Effector memory CD4-positive, alpha-beta T cell (primary cell): ENCODE results near the gene RFX3.

ENCODE experiments used
- DNase-seq, 3 donors: peaks; one replicate each; pipeline ENCODE4 v3.0.0-alpha.2; 2020
- H3K27ac ChIP-seq: 2 replicates; pipeline ENCODE4 v1.7.0; 2013; ENCODE audit warnings: mild to moderate bottlenecking, low read length, moderate library complexity; ENCODE audit not compliant: insufficient read depth, poor library complexity, severe bottlenecking
- H3K27me3 ChIP-seq: replicated peaks from 2 replicates; pipeline ENCODE4 v1.7.0; 2013; ENCODE audit warnings: mild to moderate bottlenecking, low read length; ENCODE audit not compliant: insufficient read depth, control insufficient read depth, poor library complexity, severe bottlenecking
- H3K36me3 ChIP-seq: 2 replicates; pipeline ENCODE4 v1.7.0; 2013; ENCODE audit warnings: mild to moderate bottlenecking, low read length, moderate library complexity; ENCODE audit not compliant: control insufficient read depth, insufficient read depth
- H3K4me1 ChIP-seq: 2 replicates; pipeline ENCODE4 v1.7.0; 2013; ENCODE audit warnings: low read length, mild to moderate bottlenecking; ENCODE audit not compliant: control insufficient read depth, insufficient read depth, poor library complexity, severe bottlenecking
- H3K4me3 ChIP-seq: 2 replicates; pipeline ENCODE4 v1.7.0; 2013; ENCODE audit warnings: low read length, low read depth, mild to moderate bottlenecking; ENCODE audit not compliant: insufficient read depth, poor library complexity, severe bottlenecking
- H3K9me3 ChIP-seq: 2 replicates; pipeline ENCODE4 v1.7.0; 2013; ENCODE audit warnings: mild to moderate bottlenecking, low read length, moderate library complexity; ENCODE audit not compliant: control insufficient read depth

RFX3 gene

DNA sequence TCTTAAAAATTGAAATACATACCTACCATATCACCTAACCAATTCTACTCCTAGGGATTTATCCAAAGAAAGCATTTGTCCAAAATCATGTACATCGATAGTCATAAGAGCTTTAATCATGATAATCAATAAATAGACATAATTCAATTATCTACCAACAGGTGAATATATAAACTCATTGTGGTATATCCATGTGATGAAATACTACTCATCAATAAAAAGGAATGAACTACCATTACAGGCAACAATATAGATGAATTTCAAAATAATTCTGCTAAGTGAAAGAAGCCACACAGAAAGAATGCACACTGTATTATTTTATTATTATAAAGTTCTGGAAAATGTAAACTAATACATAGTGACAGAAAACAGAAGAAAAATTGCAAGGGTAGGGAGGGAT is 81.8 kb downstream of the RFX3 start:
- Histone ChIP-seq H3K9me3 (no peaks in the 10 kb centered on the region), H3K4me1 (no peaks in the 10 kb centered on the region), H3K36me3 (no peaks in the 10 kb centered on the region), H3K27me3 (no peaks in the 10 kb centered on the region), H3K27ac (no peak overlapping the region), H3K4me3 (no peak overlapping the region)
- no peak for DNase-seq

GRCh38 chr9:3441197-3441816 is 84.5 kb downstream of the RFX3 start:
- Histone ChIP-seq H3K9me3 (no peaks in the 10 kb centered on the region), H3K4me3 (no peak overlapping the region), H3K27me3 (no peaks in the 10 kb centered on the region), H3K4me1 (no peaks in the 10 kb centered on the region), H3K27ac (no peak overlapping the region), H3K36me3 (no peaks in the 10 kb centered on the region)
- peak in 1 of 3 donors; percentile 17 for DNase-seq

DNA sequence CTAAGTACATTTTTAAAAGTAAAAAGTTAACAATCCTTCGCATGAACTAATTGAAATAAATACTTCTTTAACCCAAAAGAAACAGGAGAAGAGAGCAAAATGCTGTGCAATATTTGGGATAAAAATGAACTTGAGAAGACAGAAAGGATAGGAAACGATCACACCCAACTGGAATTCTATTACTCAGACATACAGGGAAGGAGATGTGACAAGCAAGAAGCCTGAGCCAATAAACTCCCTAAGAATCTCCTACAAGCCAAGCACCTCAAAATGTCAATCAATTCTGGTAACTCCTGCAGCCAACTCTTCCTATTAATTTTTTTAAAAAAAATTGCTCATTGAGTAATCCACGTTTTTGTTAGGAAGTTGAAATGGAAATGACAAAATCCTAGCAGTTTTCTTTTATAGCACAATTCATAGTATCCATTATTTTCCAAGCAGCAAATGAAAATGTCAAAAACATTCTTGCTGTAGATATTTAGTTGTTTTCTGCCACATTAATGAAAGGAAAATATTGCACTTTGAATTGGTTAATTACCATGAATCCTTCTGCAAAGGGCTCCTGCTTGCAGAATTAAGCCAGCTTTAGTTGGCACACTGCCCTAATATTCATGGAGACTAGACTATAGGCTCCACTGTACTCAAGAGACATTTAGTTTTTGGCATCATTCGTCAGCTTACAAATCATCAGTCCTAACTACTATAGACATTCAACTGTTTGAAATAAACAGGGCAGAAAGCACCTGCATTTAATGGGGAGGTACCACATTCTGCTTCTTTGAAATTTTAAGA is 89.0 kb downstream of the RFX3 start:
- DNase-seq = no peak
- Histone ChIP-seq H3K9me3 (no peaks in the 10 kb centered on the region), H3K27me3 (no peaks in the 10 kb centered on the region), H3K4me3 (no peak overlapping the region), H3K27ac (no peak overlapping the region), H3K4me1 (no peaks in the 10 kb centered on the region), H3K36me3 (no peaks in the 10 kb centered on the region)

- Histone ChIP-seq H3K27me3 (no peaks in the 10 kb centered on the region), H3K4me3 (no peak overlapping the region), H3K36me3 (no peaks in the 10 kb centered on the region), H3K27ac (no peak overlapping the region), H3K9me3 (no peaks in the 10 kb centered on the region), H3K4me1 (no peaks in the 10 kb centered on the region)
- DNase-seq = no peak
Observed at GRCh38 chr9:3435732-3436131, 90.1 kb downstream of the RFX3 start.

DNA sequence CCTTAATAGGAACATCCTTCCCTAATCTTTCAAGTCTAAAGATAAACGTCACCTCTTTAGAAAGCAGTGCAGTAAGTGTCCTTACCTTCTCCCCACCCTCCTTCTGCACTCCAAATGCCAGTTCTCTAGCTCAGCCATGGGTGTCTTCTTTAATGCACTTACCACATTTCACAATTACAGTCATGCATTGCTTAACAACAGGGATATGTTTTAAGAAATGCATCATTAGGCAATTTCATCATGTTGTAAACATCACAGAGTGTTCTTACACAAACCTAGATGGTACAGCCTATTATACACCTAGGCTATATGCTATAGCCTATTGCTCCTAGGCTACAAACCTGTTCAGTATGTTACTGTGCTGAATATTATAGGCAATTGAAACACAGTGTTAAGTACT is 91.2 kb downstream of the RFX3 start:
- Histone ChIP-seq H3K9me3 (no peaks in the 10 kb centered on the region), H3K4me1 (no peaks in the 10 kb centered on the region), H3K27me3 (no peaks in the 10 kb centered on the region), H3K27ac (no peak overlapping the region), H3K36me3 (no peaks in the 10 kb centered on the region), H3K4me3 (no peak overlapping the region)
- no peak for DNase-seq

- no peaks in the 10 kb centered on the region for H3K4me1 ChIP-seq
- no peak overlapping the region for H3K27ac ChIP-seq
- no peaks in the 10 kb centered on the region for H3K27me3 ChIP-seq
- no peaks in the 10 kb centered on the region for H3K36me3 ChIP-seq
- no peak overlapping the region for H3K4me3 ChIP-seq
- no peak for DNase-seq
- no peaks in the 10 kb centered on the region for H3K9me3 ChIP-seq
Observed at GRCh38 chr9:3433754-3434153, 92.0 kb downstream of the RFX3 start.

DNA sequence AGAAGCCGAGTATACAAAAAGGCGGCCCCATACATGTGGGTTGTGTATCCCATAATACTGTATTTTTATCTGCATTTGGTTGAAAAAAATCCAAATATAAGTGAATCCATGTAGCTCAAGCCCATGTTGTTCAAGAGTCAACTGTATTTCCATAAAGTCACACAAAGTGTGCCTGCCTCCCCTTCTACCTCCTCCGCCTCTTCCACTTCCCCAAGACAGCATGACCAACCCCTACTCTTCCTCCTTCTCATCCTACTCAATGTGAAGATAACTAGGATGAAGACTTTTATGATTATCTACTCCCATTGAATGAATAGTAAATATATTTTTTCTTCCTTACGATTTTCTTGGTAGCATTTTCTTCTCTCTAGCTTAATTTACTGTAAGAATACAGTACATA is 92.7 kb downstream of the RFX3 start:
- DNase-seq = no peak
- Histone ChIP-seq H3K4me3 (no peak overlapping the region), H3K27me3 (no peaks in the 10 kb centered on the region), H3K4me1 (no peaks in the 10 kb centered on the region), H3K36me3 (no peaks in the 10 kb centered on the region), H3K27ac (no peak overlapping the region), H3K9me3 (no peaks in the 10 kb centered on the region)

GRCh38 chr9:3431890-3432289 is 93.9 kb downstream of the RFX3 start:
- Histone ChIP-seq H3K9me3 (no peaks in the 10 kb centered on the region), H3K4me3 (no peak overlapping the region), H3K27me3 (no peaks in the 10 kb centered on the region), H3K36me3 (no peaks in the 10 kb centered on the region), H3K4me1 (no peaks in the 10 kb centered on the region), H3K27ac (no peak overlapping the region)
- no peak for DNase-seq

GRCh38 chr9:3419893-3420292 is 105.9 kb downstream of the RFX3 start:
- Histone ChIP-seq H3K36me3 (no peaks in the 10 kb centered on the region), H3K27ac (no peak overlapping the region), H3K4me1 (no peaks in the 10 kb centered on the region), H3K9me3 (no peaks in the 10 kb centered on the region), H3K27me3 (no peaks in the 10 kb centered on the region), H3K4me3 (no peak overlapping the region)
- no peak for DNase-seq

GRCh38 chr9:3415906-3416305 is 109.9 kb downstream of the RFX3 start:
- Histone ChIP-seq H3K36me3 (no peaks in the 10 kb centered on the region), H3K4me3 (no peak overlapping the region), H3K27ac (no peak overlapping the region), H3K4me1 (no peaks in the 10 kb centered on the region), H3K9me3 (no peaks in the 10 kb centered on the region), H3K27me3 (no peaks in the 10 kb centered on the region)
- no peak for DNase-seq
